ENCODE data around the gene OR10D3. TPM values are rescaled to one million over a fixed set of nuclear protein-coding genes. Genes with fewer than 3 reads are reported as not detected.

The OR10D3 gene
- total RNA-seq, 4 donors from 2014 or later, result not detected

- Histone ChIP-seq H3K4me1 (no peaks in the 10 kb centered on the region), H3K4me3 (no peak overlapping the region), H3K27ac (replicated peaks in 1 of 4) (no peak overlapping the region), H3K36me3 (no peaks in the 10 kb centered on the region), H3K9me3 (no peaks in the 10 kb centered on the region), H3K27me3 (no peaks in the 10 kb centered on the region)
- no peak for DNase-seq (ENCODE audit: extremely low spot score)
- TF ChIP-seq EP300 (IDR thresholded peaks at IDR 0.05), result no peak
- no peak for TF ChIP-seq CTCF (IDR thresholded peaks at IDR 0.05)
- TF ChIP-seq POLR2A (IDR thresholded peaks at IDR 0.05; ENCODE audit: low read depth), result no peak
- intact Hi-C loops (cut with DNase I), result no loop called here
- 0% methylated on average over 1 of the region's 1 CpG for WGBS
Measured at GRCh38 chr11:124233376-124233775, 50.2 kb downstream of the OR10D3 start.

Other genes with a start within 250 kb of the OR10D3 start
- gene OR4D5, start 243.7 kb upstream of the OR10D3 start, total RNA-seq, result not detected
- not detected for gene OR6T1, start 239.5 kb upstream of the OR10D3 start, total RNA-seq
- not detected for gene OR10S1, start 205.6 kb upstream of the OR10D3 start, total RNA-seq
- not detected for gene OR10G6, start 188.2 kb upstream of the OR10D3 start, total RNA-seq
- gene OR10G4, start 170.3 kb upstream of the OR10D3 start, total RNA-seq, result not detected
- not detected for gene OR10G9, start 160.3 kb upstream of the OR10D3 start, total RNA-seq
- gene OR10G8, start 156.5 kb upstream of the OR10D3 start, total RNA-seq, result not detected
- gene OR10G7, start 142.0 kb upstream of the OR10D3 start, total RNA-seq, result not detected
- gene VWA5A, start 67.9 kb upstream of the OR10D3 start, total RNA-seq, result 10 to 100 TPM; 13.3 to 22.2 (median 15.0) TPM
- not detected for gene OR8G1, start 57.8 kb downstream of the OR10D3 start, total RNA-seq
- gene OR8G5, start 73.0 kb downstream of the OR10D3 start, total RNA-seq, result under 1 TPM in 1 of 4 donors, not detected in 3; 0.83 TPM
- not detected for gene OR8D1, start 130.6 kb downstream of the OR10D3 start, total RNA-seq
- not detected for gene OR8D2, start 136.9 kb downstream of the OR10D3 start, total RNA-seq
- not detected for gene OR8B2, start 201.2 kb downstream of the OR10D3 start, total RNA-seq
- gene OR8B3, start 215.7 kb downstream of the OR10D3 start, total RNA-seq, result not detected
- gene OR8B4, start 241.5 kb downstream of the OR10D3 start, total RNA-seq, result not detected

Data from esophagus muscularis mucosa (tissue), 4 donors.